Loucy (cell line): Measurements from ENCODE around the gene VILL.

Experiments used
- EZH2phosphoT487 ChIP-seq: fragments of 200-600 bp; IDR thresholded peaks from 2 replicates; pipeline ENCODE4 v1.6.1; 2018; ENCODE audit warnings: antibody characterized with exemption, mild to moderate bottlenecking, moderate library complexity, borderline replicate concordance
- TF ChIP-seq, protein P1 (sequence below): fragments of 200-600 bp; sonication (generic); conservative IDR thresholded peaks from 2 replicates; pipeline ENCODE4 v1.5.1; 2014; ENCODE audit warnings: mild to moderate bottlenecking, antibody characterized with exemption, low read length

DNA sequence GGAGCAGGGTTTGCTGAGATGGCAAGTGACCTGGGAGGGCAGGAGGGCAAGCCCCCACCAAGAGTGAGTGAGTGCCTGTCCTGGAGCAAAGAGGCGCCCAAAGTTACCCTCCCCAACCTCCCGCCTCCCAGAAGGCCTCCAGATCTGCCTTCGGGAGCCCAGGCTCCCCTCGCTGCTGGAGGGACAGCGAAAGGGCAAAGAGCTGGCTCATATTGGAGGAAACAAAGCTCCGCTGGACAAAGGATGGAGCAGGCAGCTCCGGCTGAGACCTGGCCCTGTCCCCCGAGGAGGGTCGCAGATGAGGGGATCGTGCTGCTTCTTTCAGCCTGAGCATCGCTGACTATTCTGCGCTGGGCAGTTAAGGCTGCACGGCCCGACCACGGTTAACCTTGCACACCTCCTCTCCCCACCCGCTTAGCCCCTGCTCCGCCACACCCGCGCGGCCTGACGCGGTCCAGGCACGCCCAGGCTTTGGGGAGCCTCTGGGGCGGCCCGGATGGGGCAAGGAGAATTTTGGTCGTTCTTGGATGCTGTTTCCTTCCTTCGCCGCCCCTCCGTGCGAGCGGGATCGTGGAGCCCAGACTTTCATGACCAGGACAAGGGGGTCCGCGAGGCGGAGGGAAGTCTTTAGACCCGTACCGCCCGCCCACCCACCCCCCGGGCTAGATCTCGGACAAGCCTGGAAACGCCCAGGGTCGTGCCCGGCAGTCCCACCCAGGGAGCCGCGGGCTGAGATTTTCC is 38.2 kb downstream of the VILL start:
- TF ChIP-seq, protein P1, sequence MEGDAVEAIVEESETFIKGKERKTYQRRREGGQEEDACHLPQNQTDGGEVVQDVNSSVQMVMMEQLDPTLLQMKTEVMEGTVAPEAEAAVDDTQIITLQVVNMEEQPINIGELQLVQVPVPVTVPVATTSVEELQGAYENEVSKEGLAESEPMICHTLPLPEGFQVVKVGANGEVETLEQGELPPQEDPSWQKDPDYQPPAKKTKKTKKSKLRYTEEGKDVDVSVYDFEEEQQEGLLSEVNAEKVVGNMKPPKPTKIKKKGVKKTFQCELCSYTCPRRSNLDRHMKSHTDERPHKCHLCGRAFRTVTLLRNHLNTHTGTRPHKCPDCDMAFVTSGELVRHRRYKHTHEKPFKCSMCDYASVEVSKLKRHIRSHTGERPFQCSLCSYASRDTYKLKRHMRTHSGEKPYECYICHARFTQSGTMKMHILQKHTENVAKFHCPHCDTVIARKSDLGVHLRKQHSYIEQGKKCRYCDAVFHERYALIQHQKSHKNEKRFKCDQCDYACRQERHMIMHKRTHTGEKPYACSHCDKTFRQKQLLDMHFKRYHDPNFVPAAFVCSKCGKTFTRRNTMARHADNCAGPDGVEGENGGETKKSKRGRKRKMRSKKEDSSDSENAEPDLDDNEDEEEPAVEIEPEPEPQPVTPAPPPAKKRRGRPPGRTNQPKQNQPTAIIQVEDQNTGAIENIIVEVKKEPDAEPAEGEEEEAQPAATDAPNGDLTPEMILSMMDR, result no peak
- TF ChIP-seq EZH2phosphoT487, result no peak
